Measurements from ENCODE around the gene CLEC16A. TPM values are rescaled to one million over a fixed set of nuclear protein-coding genes. Genes with fewer than 3 reads are reported as not detected.

The CLEC16A gene
- total and polyA plus RNA-seq, 2 donors (not counting 1 experiment from before 2014, with no cell fraction given), result 21.9 to 79.5 TPM

DNA sequence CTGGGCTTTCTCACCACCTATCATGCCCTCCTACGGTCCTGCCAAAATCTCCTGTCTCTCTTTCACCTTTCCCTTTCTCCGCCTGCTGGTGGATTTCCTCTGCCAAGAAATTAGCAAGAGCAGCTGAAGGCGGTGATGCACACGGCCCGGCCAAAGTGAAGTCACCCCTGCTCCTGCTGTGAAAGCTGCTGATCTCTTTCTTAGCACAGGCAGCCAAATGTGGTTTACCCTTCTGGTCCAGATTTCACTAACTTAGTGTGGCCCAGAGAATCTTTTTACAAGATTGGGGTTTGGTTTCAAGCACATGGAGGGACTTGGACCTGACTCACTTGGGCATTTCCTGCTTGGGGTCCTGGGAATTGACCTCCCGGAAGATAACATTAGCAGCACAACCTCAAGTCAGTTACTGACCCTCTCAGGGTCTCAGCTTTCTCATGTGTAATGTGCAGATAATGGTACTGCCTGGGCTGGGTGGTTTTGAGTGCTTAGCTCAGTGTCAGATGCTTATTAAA is 155.9 kb downstream of the CLEC16A start:
- Mint-ChIP-seq H3K27me3 (no peaks in the 10 kb centered on the region), H3K27ac (peak overlapping the region; percentile 74), H3K4me3 (peak overlapping the region; percentile 51), H3K4me1 (peaks cover 42% of the 10 kb centered on the region), H3K9me3 (ENCODE audit: insufficient read depth) (no peaks in the 10 kb centered on the region)
- H3K9ac ChIP-seq (ENCODE audit: low read length), result no peak overlapping the region
- DNase-seq (no peak), ATAC-seq (ENCODE audit: low read depth) (no peak)
- H3K79me2 ChIP-seq (ENCODE audit: control insufficient read depth, insufficient read depth, low read length), result peaks cover 3% of the 10 kb centered on the region
- no peak overlapping the region for H3K4me3 ChIP-seq (ENCODE audit: control extremely low read depth in 1 of 5, extremely low read depth in 1 of 5, insufficient read depth in 1 of 5, low read depth in 2 of 5, low read length in 4 of 5)
- no peaks in the 10 kb centered on the region for H3K27me3 ChIP-seq (replicated peaks in 1 of 4; ENCODE audit: control extremely low read depth in 1 of 4, control insufficient read depth in 3 of 4, insufficient read depth in 4 of 4, low read length in 3 of 4)
- CTCF ChIA-PET, result interaction anchor here (0.8 to 3.2 kb wide), 2 partner anchors 9 to 117 kb away, joined by 3 to 9 read pairs; no protein-coding TSS in a partner anchor
- WGBS (ENCODE audit: insufficient coverage), result 75% methylated on average over 5 of the region's 6 CpGs
- no peaks in the 10 kb centered on the region for H3K9me3 ChIP-seq (ENCODE audit: control extremely low read depth in 1 of 3, control insufficient read depth in 2 of 3, insufficient read depth in 1 of 3, low read length in 2 of 3)
- H4K20me1 ChIP-seq (ENCODE audit: control insufficient read depth, insufficient read depth, low read length, poor library complexity, severe bottlenecking), result no peaks in the 10 kb centered on the region
- H3K27ac ChIP-seq (ENCODE audit: low read length in 2 of 2), result no peak overlapping the region
- H3K4me1 ChIP-seq (ENCODE audit: control insufficient read depth in 2 of 2, insufficient read depth in 2 of 2, low read length in 2 of 2), result peaks cover 13 to 31% of the 10 kb centered on the region in 2 donors
- H2AFZ ChIP-seq (ENCODE audit: insufficient read depth, low read depth, low read length, poor library complexity, severe bottlenecking), result no peak overlapping the region
- POLR2A ChIA-PET, result interaction anchor here (0.9 kb wide), 1 partner anchor 24 kb away, joined by 3 read pairs; no protein-coding TSS in a partner anchor
- H3K4me2 ChIP-seq (replicated peaks; ENCODE audit: low read depth, low read length, poor library complexity, severe bottlenecking), result no peak overlapping the region
- H3K36me3 ChIP-seq (replicated peaks in 1 of 2; ENCODE audit: control extremely low read depth in 1 of 2, control insufficient read depth in 1 of 2, extremely low read depth in 1 of 2, insufficient read depth in 2 of 2, low read length in 1 of 2), result peaks cover 4 to 17% of the 10 kb centered on the region in 2 experiments
- no peak for TF ChIP-seq EZH2 (IDR thresholded peaks at IDR 0.05; ENCODE audit: borderline replicate concordance, insufficient read depth, low read depth, low read length, poor library complexity, severe bottlenecking)
- TF ChIP-seq, protein P1, sequence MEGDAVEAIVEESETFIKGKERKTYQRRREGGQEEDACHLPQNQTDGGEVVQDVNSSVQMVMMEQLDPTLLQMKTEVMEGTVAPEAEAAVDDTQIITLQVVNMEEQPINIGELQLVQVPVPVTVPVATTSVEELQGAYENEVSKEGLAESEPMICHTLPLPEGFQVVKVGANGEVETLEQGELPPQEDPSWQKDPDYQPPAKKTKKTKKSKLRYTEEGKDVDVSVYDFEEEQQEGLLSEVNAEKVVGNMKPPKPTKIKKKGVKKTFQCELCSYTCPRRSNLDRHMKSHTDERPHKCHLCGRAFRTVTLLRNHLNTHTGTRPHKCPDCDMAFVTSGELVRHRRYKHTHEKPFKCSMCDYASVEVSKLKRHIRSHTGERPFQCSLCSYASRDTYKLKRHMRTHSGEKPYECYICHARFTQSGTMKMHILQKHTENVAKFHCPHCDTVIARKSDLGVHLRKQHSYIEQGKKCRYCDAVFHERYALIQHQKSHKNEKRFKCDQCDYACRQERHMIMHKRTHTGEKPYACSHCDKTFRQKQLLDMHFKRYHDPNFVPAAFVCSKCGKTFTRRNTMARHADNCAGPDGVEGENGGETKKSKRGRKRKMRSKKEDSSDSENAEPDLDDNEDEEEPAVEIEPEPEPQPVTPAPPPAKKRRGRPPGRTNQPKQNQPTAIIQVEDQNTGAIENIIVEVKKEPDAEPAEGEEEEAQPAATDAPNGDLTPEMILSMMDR (IDR thresholded peaks at IDR 0.05), result no peak
- intact Hi-C loops (cut with micrococcal nuclease), result no loop called here

- peaks cover 47% of the 10 kb centered on the region for H3K4me1 Mint-ChIP-seq
- H3K9ac ChIP-seq (ENCODE audit: low read length), result no peak overlapping the region
- CTCF ChIA-PET, result interaction anchor here (3.2 kb wide), 1 partner anchor 10 kb away, joined by 9 read pairs; no protein-coding TSS in a partner anchor
Measured at GRCh38 chr16:11101283-11101682, 156.9 kb downstream of the CLEC16A start.

More at GRCh38 chr16:11101283-11101682, 156.9 kb downstream of the CLEC16A start:
- Histone ChIP-seq H3K79me2 (ENCODE audit: control insufficient read depth, insufficient read depth, low read length) (peaks cover 3% of the 10 kb centered on the region), H3K27me3 (replicated peaks in 1 of 4; ENCODE audit: control extremely low read depth in 1 of 4, control insufficient read depth in 3 of 4, insufficient read depth in 4 of 4, low read length in 3 of 4) (no peaks in the 10 kb centered on the region), H3K36me3 (replicated peaks in 1 of 2; ENCODE audit: control extremely low read depth in 1 of 2, control insufficient read depth in 1 of 2, extremely low read depth in 1 of 2, insufficient read depth in 2 of 2, low read length in 1 of 2) (peaks cover 4 to 17% of the 10 kb centered on the region in 2 experiments), H4K20me1 (ENCODE audit: control insufficient read depth, insufficient read depth, low read length, poor library complexity, severe bottlenecking) (no peaks in the 10 kb centered on the region), H2AFZ (ENCODE audit: insufficient read depth, low read depth, low read length, poor library complexity, severe bottlenecking) (no peak overlapping the region), H3K27ac (ENCODE audit: low read length in 2 of 2) (no peak overlapping the region), H3K4me1 (ENCODE audit: control insufficient read depth in 2 of 2, insufficient read depth in 2 of 2, low read length in 2 of 2) (peaks cover 18 to 32% of the 10 kb centered on the region in 2 donors), H3K4me2 (replicated peaks; ENCODE audit: low read depth, low read length, poor library complexity, severe bottlenecking) (no peak overlapping the region), H3K9me3 (ENCODE audit: control extremely low read depth in 1 of 3, control insufficient read depth in 2 of 3, insufficient read depth in 1 of 3, low read length in 2 of 3) (no peaks in the 10 kb centered on the region), H3K4me3 (ENCODE audit: control extremely low read depth in 1 of 5, extremely low read depth in 1 of 5, insufficient read depth in 1 of 5, low read depth in 2 of 5, low read length in 4 of 5) (no peak overlapping the region)
- H3K9me3 Mint-ChIP-seq (ENCODE audit: insufficient read depth), result no peaks in the 10 kb centered on the region
- 97% methylated on average over 4 of the region's 6 CpGs for WGBS (ENCODE audit: insufficient coverage)
- DNase-seq (no peak), ATAC-seq (ENCODE audit: low read depth) (no peak)
- H3K27ac Mint-ChIP-seq, result no peak overlapping the region
- H3K27me3 Mint-ChIP-seq, result no peaks in the 10 kb centered on the region
- no peak for TF ChIP-seq EZH2 (IDR thresholded peaks at IDR 0.05; ENCODE audit: borderline replicate concordance, insufficient read depth, low read depth, low read length, poor library complexity, severe bottlenecking)
- TF ChIP-seq, protein P1 (IDR thresholded peaks at IDR 0.05), result no peak
- intact Hi-C loops (cut with micrococcal nuclease), result no loop called here
- POLR2A ChIA-PET, result no interaction called here
- no peak overlapping the region for H3K4me3 Mint-ChIP-seq
